Activated CD8-positive, alpha-beta memory T cell treated with anti-CD3 and anti-CD28 coated beads for 1 hour (primary cell): ENCODE results near the gene DIAPH2.

ENCODE experiments used
- DNase-seq, 2 donors: peaks; one replicate each; pipeline ENCODE4 v3.0.0-alpha.2; 2020; ENCODE audit warnings: low read depth in 1 of 2; ENCODE audit errors: extremely low read depth in 1 of 2

DIAPH2 gene

GRCh38 chrX:97431281-97431680 is 746.6 kb downstream of the DIAPH2 start:
- DNase-seq: no peak

- no peak for DNase-seq
Observed at GRCh38 chrX:97446298-97446882, 761.7 kb downstream of the DIAPH2 start.

GRCh38 chrX:97447306-97447705 is 762.7 kb downstream of the DIAPH2 start:
- DNase-seq: no peak

GRCh38 chrX:97452283-97452682 is 767.6 kb downstream of the DIAPH2 start:
- DNase-seq: no peak

GRCh38 chrX:97461763-97462162 is 777.1 kb downstream of the DIAPH2 start:
- DNase-seq: no peak

GRCh38 chrX:97471071-97471470 is 786.4 kb downstream of the DIAPH2 start:
- no peak for DNase-seq

- DNase-seq: no peak
Observed at GRCh38 chrX:97474933-97475332, 790.3 kb downstream of the DIAPH2 start.

GRCh38 chrX:97479106-97479890 is 794.7 kb downstream of the DIAPH2 start:
- DNase-seq: no peak

- no peak for DNase-seq
Observed at GRCh38 chrX:97481228-97481627, 796.6 kb downstream of the DIAPH2 start.

- no peak for DNase-seq
Observed at GRCh38 chrX:97482666-97483300, 798.1 kb downstream of the DIAPH2 start.

- DNase-seq: no peak
Observed at GRCh38 chrX:97490656-97491055, 806.0 kb downstream of the DIAPH2 start.

GRCh38 chrX:97494756-97495372 is 810.2 kb downstream of the DIAPH2 start:
- no peak for DNase-seq

GRCh38 chrX:97498093-97498492 is 813.5 kb downstream of the DIAPH2 start:
- DNase-seq: no peak

- DNase-seq: no peak
Observed at GRCh38 chrX:97504431-97504830, 819.8 kb downstream of the DIAPH2 start.

- no peak for DNase-seq
Observed at GRCh38 chrX:97517763-97518162, 833.1 kb downstream of the DIAPH2 start.

GRCh38 chrX:97522307-97522706 is 837.7 kb downstream of the DIAPH2 start:
- DNase-seq: no peak

GRCh38 chrX:97524340-97524739 is 839.7 kb downstream of the DIAPH2 start:
- DNase-seq: no peak

GRCh38 chrX:97524997-97525396 is 840.4 kb downstream of the DIAPH2 start:
- DNase-seq: no peak

- DNase-seq: no peak
Observed at GRCh38 chrX:97525981-97526380, 841.3 kb downstream of the DIAPH2 start.

- no peak for DNase-seq
Observed at GRCh38 chrX:97527725-97528124, 843.1 kb downstream of the DIAPH2 start.

- DNase-seq: no peak
Observed at GRCh38 chrX:97529536-97530200, 845.0 kb downstream of the DIAPH2 start.
